ENCODE data around the gene GSK3B.

Gene GSK3B

GRCh38 chr3:119924111-119925094 lies 169.8 kb downstream of the GSK3B start:
- no peaks in the 10 kb centered on the region for H3K27me3 ChIP-seq (ENCODE audit: insufficient read depth, low read depth, severe bottlenecking)
- no peak for TF ChIP-seq CTCF (IDR thresholded peaks at IDR 0.05; ENCODE audit: low read depth, low read length)
- no peak for DNase-seq
- no peak overlapping the region for H3K27ac ChIP-seq
- H3K4me3 ChIP-seq (ENCODE audit: low read depth, low read length) = no peak overlapping the region
- no peaks in the 10 kb centered on the region for H3K9me3 ChIP-seq (ENCODE audit: severe bottlenecking)
- H3K36me3 ChIP-seq = peaks cover 20% of the 10 kb centered on the region

- Histone ChIP-seq H3K27ac (no peak overlapping the region), H3K27me3 (ENCODE audit: insufficient read depth, low read depth, severe bottlenecking) (no peaks in the 10 kb centered on the region), H3K9me3 (ENCODE audit: severe bottlenecking) (no peaks in the 10 kb centered on the region), H3K36me3 (peaks cover 31% of the 10 kb centered on the region), H3K4me3 (ENCODE audit: low read depth, low read length) (no peak overlapping the region)
- no peak for TF ChIP-seq CTCF (IDR thresholded peaks at IDR 0.05; ENCODE audit: low read depth, low read length)
- DNase-seq = no peak
Observed at GRCh38 chr3:119918992-119919933, 175.0 kb downstream of the GSK3B start.

- Histone ChIP-seq H3K9me3 (ENCODE audit: severe bottlenecking) (no peaks in the 10 kb centered on the region), H3K4me3 (ENCODE audit: low read depth, low read length) (no peak overlapping the region), H3K27ac (no peak overlapping the region), H3K36me3 (peaks cover 26% of the 10 kb centered on the region), H3K27me3 (ENCODE audit: insufficient read depth, low read depth, severe bottlenecking) (no peaks in the 10 kb centered on the region)
- DNase-seq = no peak
- no peak for TF ChIP-seq CTCF (IDR thresholded peaks at IDR 0.05; ENCODE audit: low read depth, low read length)
Observed at GRCh38 chr3:119913021-119913420, 181.2 kb downstream of the GSK3B start.

- Histone ChIP-seq H3K9me3 (ENCODE audit: severe bottlenecking) (no peaks in the 10 kb centered on the region), H3K27me3 (ENCODE audit: insufficient read depth, low read depth, severe bottlenecking) (no peaks in the 10 kb centered on the region), H3K27ac (no peak overlapping the region), H3K4me3 (ENCODE audit: low read depth, low read length) (no peak overlapping the region), H3K36me3 (peaks cover 26% of the 10 kb centered on the region)
- TF ChIP-seq CTCF (IDR thresholded peaks at IDR 0.05; ENCODE audit: low read depth, low read length) = no peak
- no peak for DNase-seq
Observed at GRCh38 chr3:119912220-119912619, 182.0 kb downstream of the GSK3B start.

GRCh38 chr3:119911748-119912147 lies 182.5 kb downstream of the GSK3B start:
- H3K36me3 ChIP-seq = peaks cover 26% of the 10 kb centered on the region
- DNase-seq = no peak
- H3K9me3 ChIP-seq (ENCODE audit: severe bottlenecking) = no peaks in the 10 kb centered on the region
- TF ChIP-seq CTCF (IDR thresholded peaks at IDR 0.05; ENCODE audit: low read depth, low read length) = no peak
- H3K27me3 ChIP-seq (ENCODE audit: insufficient read depth, low read depth, severe bottlenecking) = no peaks in the 10 kb centered on the region
- H3K4me3 ChIP-seq (ENCODE audit: low read depth, low read length) = no peak overlapping the region
- no peak overlapping the region for H3K27ac ChIP-seq

Data from WERI-Rb-1 (cell line).